GM06990 (cell line): Measurements from ENCODE around the gene PITX1.
A peak's percentile ranks its signal among the peaks of the same experiment; 100 is the strongest.

ENCODE experiments used
- DNase-seq: peaks from one replicate; pipeline ENCODE4 v3.0.0-alpha.2; 2011; ENCODE audit not compliant: insufficient read length; ENCODE audit errors: extremely low read depth
- H3K27me3 ChIP-seq: replicated peaks from 2 replicates; pipeline ENCODE4 v1.6.0; 2011; ENCODE audit warnings: low read length; ENCODE audit not compliant: control insufficient read depth, insufficient read depth
- H3K36me3 ChIP-seq: 2 replicates; pipeline ENCODE4 v1.5.1; 2011; ENCODE audit warnings: low read length; ENCODE audit not compliant: control insufficient read depth, insufficient read depth
- H3K4me3 ChIP-seq: replicated peaks from 2 replicates; pipeline ENCODE4 v1.5.1; 2011; ENCODE audit warnings: low read depth, mild to moderate bottlenecking, control low read depth, low read length
- CTCF ChIP-seq: IDR thresholded peaks from 2 replicates; pipeline ENCODE4 v1.5.1; 2011; ENCODE audit warnings: low read length, control low read depth, mild to moderate bottlenecking, inconsistent platforms; ENCODE audit not compliant: insufficient read depth, poor library complexity, severe bottlenecking

The PITX1 gene

DNA sequence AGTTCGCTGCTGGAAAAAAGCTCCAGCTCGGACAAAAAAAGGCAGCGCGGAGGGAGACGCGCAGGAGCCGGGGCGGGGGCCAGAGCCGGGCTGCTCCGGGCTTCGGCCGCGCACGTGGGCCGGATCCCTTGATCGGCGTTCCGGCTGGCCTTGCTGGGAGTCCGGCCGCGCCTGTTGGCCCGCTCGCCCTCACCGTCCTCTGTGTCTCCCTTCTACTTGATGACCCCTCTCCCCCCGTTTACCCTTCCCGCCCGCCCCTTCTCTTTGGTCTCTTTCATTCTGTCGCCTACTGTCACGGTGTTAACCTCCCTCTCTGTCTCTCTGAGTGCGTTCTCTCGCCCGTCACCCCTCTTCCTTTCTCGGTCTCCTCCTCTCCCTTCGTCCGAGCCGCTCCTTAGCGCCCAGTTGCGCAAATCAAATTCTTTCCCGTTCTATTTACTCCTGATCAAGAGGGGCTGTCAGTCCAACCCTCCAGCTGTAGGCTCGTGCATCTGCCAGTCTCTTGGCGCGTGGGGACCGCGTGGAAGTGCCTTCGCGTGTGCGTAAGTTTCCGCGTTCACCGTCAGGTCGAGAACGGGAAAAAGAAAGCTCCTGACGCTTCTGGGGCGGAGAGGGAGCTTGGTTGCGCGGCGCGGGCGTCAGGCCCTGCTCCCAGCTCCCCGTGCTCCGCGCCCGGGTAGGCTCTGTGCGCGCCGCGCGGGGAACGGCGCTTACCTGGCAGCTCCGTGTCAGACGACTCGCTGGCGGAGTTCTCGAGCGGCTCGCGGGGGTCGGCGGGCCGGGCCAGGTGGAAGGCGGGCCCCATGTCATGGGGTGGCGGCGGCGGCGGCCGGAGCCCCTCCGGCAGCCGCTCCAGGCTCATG is 798 bp downstream of the PITX1 start:
- TF ChIP-seq CTCF = no peak
- Histone ChIP-seq H3K36me3 (no peaks in the 10 kb centered on the region), H3K27me3 (peaks cover 4% of the 10 kb centered on the region), H3K4me3 (peak overlapping the region; percentile 57)
- no peak for DNase-seq

GRCh38 chr5:135032695-135032998 is 1.4 kb downstream of the PITX1 start:
- peak overlapping the region; percentile 57 for H3K4me3 ChIP-seq
- DNase-seq = no peak
- peaks cover 4% of the 10 kb centered on the region for H3K27me3 ChIP-seq

DNA sequence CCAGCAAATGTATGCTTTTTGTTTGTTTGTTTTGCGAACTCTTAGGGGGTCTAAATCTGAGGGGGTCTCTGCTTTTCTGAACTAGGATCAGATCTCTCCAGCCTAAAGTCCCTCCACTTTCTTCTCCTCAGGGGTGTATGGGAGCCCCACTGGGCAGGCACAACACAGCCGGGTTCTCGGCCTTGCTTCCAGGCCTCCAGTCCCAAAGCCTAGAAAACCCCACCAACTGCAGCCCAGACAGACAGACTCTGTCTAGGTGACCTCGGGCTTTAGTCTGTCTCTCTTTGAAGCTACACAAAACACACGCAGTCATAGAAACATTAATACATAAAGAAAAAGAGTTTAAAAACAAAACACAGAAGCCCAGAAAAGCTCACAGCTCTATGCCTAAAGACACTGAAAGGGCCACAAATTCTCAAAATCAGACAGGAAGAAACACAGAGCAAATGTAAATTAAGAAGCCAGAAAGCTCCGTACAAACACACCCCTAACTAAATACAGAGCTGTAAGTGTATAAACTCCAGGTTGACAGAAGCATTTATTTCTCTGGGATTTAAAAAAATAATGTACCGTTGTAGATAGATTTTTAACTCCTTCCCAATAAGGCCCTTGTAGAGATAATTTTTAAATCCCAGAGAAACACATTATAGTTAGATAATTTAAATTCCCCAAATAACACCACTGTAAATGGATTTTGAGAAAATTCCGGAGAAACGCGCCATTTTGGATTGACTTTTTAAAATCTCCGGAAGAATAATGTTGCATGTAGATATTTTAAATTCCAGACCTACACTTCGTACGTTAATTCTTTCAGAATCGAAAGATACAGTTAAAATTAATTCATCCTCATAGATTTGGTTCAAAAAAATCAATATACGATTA is 2.0 kb downstream of the PITX1 start:
- H3K36me3 ChIP-seq = no peaks in the 10 kb centered on the region
- no peak for DNase-seq
- H3K27me3 ChIP-seq = peaks cover 2% of the 10 kb centered on the region
- no peak for TF ChIP-seq CTCF
- H3K4me3 ChIP-seq = no peak overlapping the region

More at GRCh38 chr5:135032695-135032998, 1.4 kb downstream of the PITX1 start:
- TF ChIP-seq CTCF = no peak
- no peaks in the 10 kb centered on the region for H3K36me3 ChIP-seq

- Histone ChIP-seq H3K4me3 (no peak overlapping the region), H3K36me3 (no peaks in the 10 kb centered on the region), H3K27me3 (peaks cover 2% of the 10 kb centered on the region)
- TF ChIP-seq CTCF = no peak
- DNase-seq = no peak
Measured at GRCh38 chr5:135030956-135031812, 2.8 kb downstream of the PITX1 start.

GRCh38 chr5:135030123-135030955 is 3.7 kb downstream of the PITX1 start:
- Histone ChIP-seq H3K4me3 (no peak overlapping the region), H3K27me3 (peaks cover 2% of the 10 kb centered on the region), H3K36me3 (no peaks in the 10 kb centered on the region)
- DNase-seq = no peak
- no peak for TF ChIP-seq CTCF
